Liver (tissue), 9 donors: ENCODE results near the gene KLHL42. TPM values are rescaled to one million over a fixed set of nuclear protein-coding genes. Genes with fewer than 3 reads are reported as not detected.

Source experiments
- DNase-seq: peaks from one replicate; pipeline ENCODE4 v3.0.0-alpha.2; 2017; ENCODE audit warnings: low spot score
- H3K27ac ChIP-seq, 2 donors: one replicate each; pipeline ENCODE4 v1.7.0; 2013; ENCODE audit warnings: inconsistent platforms in 2 of 2, low read length in 2 of 2, control low read depth in 1 of 2, low read depth in 1 of 2, mild to moderate bottlenecking in 1 of 2
- H3K27me3 ChIP-seq, 4 donors: one replicate each; pipeline versions ENCODE4 v1.6.1 to v1.7.0; 2013; ENCODE audit warnings: low read length in 3 of 4, inconsistent platforms in 1 of 4, mild to moderate bottlenecking in 1 of 4, moderate library complexity in 1 of 4; ENCODE audit not compliant: control insufficient read depth in 4 of 4, insufficient read depth in 4 of 4
- H3K36me3 ChIP-seq, 4 donors: one replicate each; pipeline versions ENCODE4 v1.6.1 to v1.7.0; 2013; ENCODE audit warnings: low read length in 3 of 4, mild to moderate bottlenecking in 3 of 4, low read depth in 1 of 4, moderate library complexity in 1 of 4; ENCODE audit not compliant: control insufficient read depth in 4 of 4, insufficient read depth in 3 of 4
- H3K4me1 ChIP-seq, 4 donors: one replicate each; pipeline versions ENCODE4 v1.6.1 to v1.7.0; 2013; ENCODE audit warnings: low read length in 3 of 4, mild to moderate bottlenecking in 3 of 4, moderate library complexity in 1 of 4; ENCODE audit not compliant: control insufficient read depth in 4 of 4, insufficient read depth in 4 of 4
- H3K4me3 ChIP-seq, 3 donors: one replicate each; pipeline versions ENCODE4 v1.6.1 to v1.7.0; 2013; ENCODE audit warnings: low read length in 3 of 3, control low read depth in 1 of 3, low read depth in 1 of 3, mild to moderate bottlenecking in 1 of 3
- H3K9ac ChIP-seq, 2 donors: one replicate each; pipeline ENCODE4 v1.7.0; 2013; ENCODE audit warnings: low read length in 2 of 2, mild to moderate bottlenecking in 2 of 2, moderate library complexity in 2 of 2, control low read depth in 1 of 2, low read depth in 1 of 2
- H3K9me3 ChIP-seq, 4 donors: one replicate each; pipeline versions ENCODE4 v1.6.1 to v1.7.0; 2013; ENCODE audit warnings: low read length in 3 of 4; ENCODE audit not compliant: control insufficient read depth in 4 of 4
- ATF3 ChIP-seq: IDR thresholded peaks from 2 replicates; pipeline ENCODE4 v1.6.1; 2016; ENCODE audit warnings: antibody characterized with exemption
- CTCF ChIP-seq: fragments of 150-350 bp; IDR thresholded peaks from 2 replicates; pipeline ENCODE4 v1.5.1; 2017; ENCODE audit warnings: improper control_type of control experiment, low read depth, low read length; ENCODE audit not compliant: missing input control
- EGR1 ChIP-seq, 2 donors: IDR thresholded peaks; 2 replicates each; pipeline ENCODE4 v1.6.1; 2016 to 2018; ENCODE audit warnings: antibody characterized with exemption in 2 of 2, low read depth in 2 of 2
- FOXA1 ChIP-seq: IDR thresholded peaks from 2 replicates; pipeline ENCODE4 v1.6.1; 2016; ENCODE audit warnings: antibody characterized with exemption
- FOXA2 ChIP-seq: IDR thresholded peaks from 2 replicates; pipeline ENCODE4 v1.6.1; 2016; ENCODE audit warnings: antibody characterized with exemption
- GABPA ChIP-seq, 2 donors: IDR thresholded peaks in 1 of 2; conservative IDR thresholded peaks in 1 of 2; 2 replicates each; pipeline ENCODE4 v1.6.1; 2016; ENCODE audit warnings: antibody characterized with exemption in 2 of 2, mild to moderate bottlenecking in 1 of 2, moderate library complexity in 1 of 2
- HNF4A ChIP-seq, 2 donors: conservative IDR thresholded peaks; 2 replicates each; pipeline ENCODE4 v1.6.1; 2016; ENCODE audit warnings: antibody characterized with exemption in 2 of 2, mild to moderate bottlenecking in 2 of 2
- HNF4G ChIP-seq: IDR thresholded peaks from 2 replicates; pipeline ENCODE4 v1.6.1; 2016; ENCODE audit warnings: antibody characterized with exemption
- JUND ChIP-seq, 2 donors: IDR thresholded peaks; 2 replicates each; pipeline ENCODE4 v1.6.1; 2016; ENCODE audit warnings: antibody characterized with exemption in 2 of 2
- MAX ChIP-seq: IDR thresholded peaks from 2 replicates; pipeline ENCODE4 v1.6.1; 2016; ENCODE audit warnings: antibody characterized with exemption
- NR2F2 ChIP-seq: IDR thresholded peaks from 2 replicates; pipeline ENCODE4 v1.6.1; 2016; ENCODE audit warnings: antibody characterized with exemption
- REST ChIP-seq: IDR thresholded peaks from 2 replicates; pipeline ENCODE4 v1.6.1; 2016; ENCODE audit warnings: antibody characterized with exemption, mild to moderate bottlenecking
- RXRA ChIP-seq, 2 donors: IDR thresholded peaks; 2 replicates each; pipeline ENCODE4 v1.6.1; 2017 to 2018; ENCODE audit warnings: antibody characterized with exemption in 2 of 2, mild to moderate bottlenecking in 1 of 2
- YY1 ChIP-seq: IDR thresholded peaks from 2 replicates; pipeline ENCODE4 v1.6.1; 2016; ENCODE audit warnings: antibody characterized with exemption, mild to moderate bottlenecking
- ZBTB33 ChIP-seq: IDR thresholded peaks from 2 replicates; pipeline ENCODE4 v1.6.1; 2016; ENCODE audit warnings: antibody characterized with exemption
- WGBS: extraction: QIAGEN DNeasy Blood & Tissue Kit; methylation state at CpG from one replicate; pipeline ENCODE4 v1.1.7; 2013; 5-methylcytosine and 5-hydroxymethylcytosine counted together
- polyA plus RNA-seq, 2 donors: library from polyadenylated mRNA; stranded (reverse) in 1 of 2; unstranded in 1 of 2; fragments of 200-250 nt in 1 of 2; fragments of >200 nt in 1 of 2; fragmentation: Nextera tagmentation in 1 of 2; extraction: Ambion mirVana in 1 of 2; gene quantifications; one replicate each; pipeline versions ENCODE4 v1.2.1 to v1.2.3, GENCODE V29; 2013 to 2015
- total RNA-seq, 2 donors: library from RNA; depleted of rRNA; stranded (reverse); fragments of >200 nt; gene quantifications; one replicate each; pipeline ENCODE4 v1.2.3, GENCODE V29; 2014
- donor health status: healthy.
- donor health status: healthy.
- donor health status: healthy.
- donor health status: healthy.
- donor health status: healthy.

Gene KLHL42
- total and polyA plus RNA-seq, 4 donors: 3.6 to 13.4 (median 6.4) TPM

- 98% methylated on average over 1 of the region's 1 CpG for WGBS
- no peak overlapping the region for H3K4me3 ChIP-seq
- H3K36me3 ChIP-seq: no peaks in the 10 kb centered on the region
- H3K27ac ChIP-seq: no peak overlapping the region
- H3K4me1 ChIP-seq: peaks cover 9 to 14% (median 11%) of the 10 kb centered on the region in 4 donors
- no peak for TF ChIP-seq CTCF
- TF ChIP-seq ATF3: no peak
- no peak for TF ChIP-seq ZBTB33
- TF ChIP-seq REST: no peak
- no peak for TF ChIP-seq FOXA2
- TF ChIP-seq MAX: no peak
- TF ChIP-seq HNF4A (conservative IDR thresholded peaks at IDR 0.05): no peak
- no peak for TF ChIP-seq NR2F2
- no peak for TF ChIP-seq JUND (IDR thresholded peaks at IDR 0.05)
- TF ChIP-seq HNF4G: no peak
- no peak for TF ChIP-seq EGR1 (IDR thresholded peaks at IDR 0.05; ENCODE audit: low read depth in 2 of 2)
- no peak for TF ChIP-seq RXRA (IDR thresholded peaks at IDR 0.05)
- no peak for TF ChIP-seq GABPA (IDR thresholded peaks at IDR 0.05 in 1 of 2, conservative IDR thresholded peaks at IDR 0.05 in 1 of 2)
- TF ChIP-seq YY1: no peak
- H3K9me3 ChIP-seq: no peaks in the 10 kb centered on the region
- no peaks in the 10 kb centered on the region for H3K27me3 ChIP-seq
- no peak for DNase-seq
- no peak overlapping the region for H3K9ac ChIP-seq
These were observed 2.4 kb downstream of the KLHL42 start for GRCh38 chr12:27782481-27782880.

- WGBS: 88% methylated on average over 3 of the region's 3 CpGs
- Histone ChIP-seq H3K27ac (no peak overlapping the region), H3K4me3 (no peak overlapping the region), H3K9me3 (no peaks in the 10 kb centered on the region), H3K9ac (no peak overlapping the region), H3K36me3 (no peaks in the 10 kb centered on the region), H3K27me3 (no peaks in the 10 kb centered on the region), H3K4me1 (peaks cover under 1 to 3% (median 2%) of the 10 kb centered on the region in 4 donors)
- no peak for TF ChIP-seq FOXA1
- no peak for DNase-seq
These were observed 6.0 kb downstream of the KLHL42 start for GRCh38 chr12:27785882-27786570.
